Measurements from ENCODE around the gene CDC25B.

DNA sequence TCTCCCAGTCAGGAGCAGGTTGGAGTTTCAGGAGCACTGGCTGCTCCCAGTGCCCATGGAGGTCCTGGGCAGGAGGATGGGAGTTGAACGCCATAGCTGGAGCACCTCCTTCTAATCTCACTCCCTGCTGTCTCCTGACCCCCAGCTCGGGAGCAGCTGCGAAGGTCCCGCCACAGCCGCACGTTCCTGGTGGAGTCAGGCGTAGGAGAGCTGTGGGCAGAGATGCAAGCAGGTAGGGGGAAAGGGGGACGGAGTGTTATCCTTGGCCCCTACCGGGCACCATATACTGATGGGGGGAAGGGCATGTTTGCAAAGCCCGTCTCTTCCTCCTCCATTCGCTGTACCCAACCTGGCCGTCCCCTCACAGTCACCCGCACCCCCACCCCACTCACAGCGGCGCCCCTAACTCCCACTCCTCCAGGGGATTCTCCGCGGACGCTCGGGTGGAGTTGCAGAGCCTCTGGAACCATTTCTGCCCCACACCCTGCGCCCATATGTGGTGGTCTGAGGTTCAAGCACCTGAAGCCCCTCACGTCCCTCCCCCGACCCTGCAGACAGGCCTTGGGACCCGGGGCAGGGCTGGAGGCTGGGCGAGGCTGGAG is 46.9 kb upstream of the CDC25B start:
- TF ChIP-seq, protein P1, sequence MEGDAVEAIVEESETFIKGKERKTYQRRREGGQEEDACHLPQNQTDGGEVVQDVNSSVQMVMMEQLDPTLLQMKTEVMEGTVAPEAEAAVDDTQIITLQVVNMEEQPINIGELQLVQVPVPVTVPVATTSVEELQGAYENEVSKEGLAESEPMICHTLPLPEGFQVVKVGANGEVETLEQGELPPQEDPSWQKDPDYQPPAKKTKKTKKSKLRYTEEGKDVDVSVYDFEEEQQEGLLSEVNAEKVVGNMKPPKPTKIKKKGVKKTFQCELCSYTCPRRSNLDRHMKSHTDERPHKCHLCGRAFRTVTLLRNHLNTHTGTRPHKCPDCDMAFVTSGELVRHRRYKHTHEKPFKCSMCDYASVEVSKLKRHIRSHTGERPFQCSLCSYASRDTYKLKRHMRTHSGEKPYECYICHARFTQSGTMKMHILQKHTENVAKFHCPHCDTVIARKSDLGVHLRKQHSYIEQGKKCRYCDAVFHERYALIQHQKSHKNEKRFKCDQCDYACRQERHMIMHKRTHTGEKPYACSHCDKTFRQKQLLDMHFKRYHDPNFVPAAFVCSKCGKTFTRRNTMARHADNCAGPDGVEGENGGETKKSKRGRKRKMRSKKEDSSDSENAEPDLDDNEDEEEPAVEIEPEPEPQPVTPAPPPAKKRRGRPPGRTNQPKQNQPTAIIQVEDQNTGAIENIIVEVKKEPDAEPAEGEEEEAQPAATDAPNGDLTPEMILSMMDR (IDR thresholded peaks at IDR 0.05): no peak
- TF ChIP-seq POLR2A (IDR thresholded peaks at IDR 0.05) (no peak), POLR2AphosphoS5 (IDR thresholded peaks at IDR 0.05; ENCODE audit: insufficient read depth in 1 of 2, low read depth in 1 of 2) (no peak)

All from vagina (tissue), 2 donors.